Cortex of kidney (tissue), 1 donor: ENCODE results near the gene TRIM65.

Source experiments
- DNase-seq: peaks from one replicate; lab custom pipeline; 2025; lab: John Stamatoyannopoulos, UW

Gene TRIM65

GRCh38 chr17:75896415-75897159 lies at the start of gene TRIM65:
TSS of gene TRIM65 (minus strand) at chr17:75896951. CDS start at chr17:75896937, 14 bp downstream.
- DNase-seq, result no peak

GRCh38 chr17:75945211-75945610 lies 48.5 kb upstream of the TRIM65 start:
- no peak for DNase-seq

- DNase-seq, result no peak
Measured at GRCh38 chr17:75943491-75943890, 46.7 kb upstream of the TRIM65 start.

GRCh38 chr17:75942473-75942872 lies 45.7 kb upstream of the TRIM65 start:
- DNase-seq, result no peak

- no peak for DNase-seq
Measured at GRCh38 chr17:75941442-75941819, 44.7 kb upstream of the TRIM65 start.

- peak; percentile 54 for DNase-seq
Measured at GRCh38 chr17:75940727-75941441, 44.1 kb upstream of the TRIM65 start, which contains the start of gene FBF1. TSS of gene FBF1 (minus strand) at chr17:75941042. CDS start at chr17:75938149, 2,893 bp downstream.

GRCh38 chr17:75937652-75938051 lies 40.9 kb upstream of the TRIM65 start:
- DNase-seq, result no peak

GRCh38 chr17:75933808-75934207 lies 37.1 kb upstream of the TRIM65 start:
- DNase-seq, result no peak

GRCh38 chr17:75932852-75933251 lies 36.1 kb upstream of the TRIM65 start:
- no peak for DNase-seq

GRCh38 chr17:75931062-75931461 lies 34.3 kb upstream of the TRIM65 start:
- no peak for DNase-seq

GRCh38 chr17:75927286-75927922 lies 30.7 kb upstream of the TRIM65 start:
- DNase-seq, result no peak

GRCh38 chr17:75926456-75926855 lies 29.7 kb upstream of the TRIM65 start:
- DNase-seq, result no peak

GRCh38 chr17:75925912-75926311 lies 29.2 kb upstream of the TRIM65 start:
- no peak for DNase-seq

- DNase-seq, result no peak
Measured at GRCh38 chr17:75925103-75925502, 28.4 kb upstream of the TRIM65 start.

- DNase-seq, result no peak
Measured at GRCh38 chr17:75922963-75923874, 26.5 kb upstream of the TRIM65 start.

GRCh38 chr17:75922173-75922961 lies 25.6 kb upstream of the TRIM65 start:
- DNase-seq, result no peak

GRCh38 chr17:75921596-75921995 lies 24.8 kb upstream of the TRIM65 start:
- DNase-seq, result no peak

GRCh38 chr17:75920045-75920560 lies 23.4 kb upstream of the TRIM65 start:
- DNase-seq, result no peak

GRCh38 chr17:75919611-75920010 lies 22.9 kb upstream of the TRIM65 start:
- no peak for DNase-seq

- no peak for DNase-seq
Measured at GRCh38 chr17:75917917-75918445, 21.2 kb upstream of the TRIM65 start.
